ENCODE measurements around the gene APOL2. TPM values are rescaled to one million over a fixed set of nuclear protein-coding genes. Genes with fewer than 3 reads are reported as not detected.

APOL2 gene
- total and polyA plus RNA-seq, 3 donors from 2014 or later, result 16.6 to 34.5 (median 19.5) TPM

- intact Hi-C loops (cut with DNase I; ENCODE audit: low total_unique reads), result loop anchor here (5.0 kb wide), 1 partner anchor 34 kb away; no protein-coding TSS in a partner anchor
- 96 to 99% methylated on average over 2 to 6 of the region's 6 CpGs for WGBS, 2 donors
These were observed 58.4 kb downstream of the APOL2 start for GRCh38 chr22:36180928-36181327.

DNA sequence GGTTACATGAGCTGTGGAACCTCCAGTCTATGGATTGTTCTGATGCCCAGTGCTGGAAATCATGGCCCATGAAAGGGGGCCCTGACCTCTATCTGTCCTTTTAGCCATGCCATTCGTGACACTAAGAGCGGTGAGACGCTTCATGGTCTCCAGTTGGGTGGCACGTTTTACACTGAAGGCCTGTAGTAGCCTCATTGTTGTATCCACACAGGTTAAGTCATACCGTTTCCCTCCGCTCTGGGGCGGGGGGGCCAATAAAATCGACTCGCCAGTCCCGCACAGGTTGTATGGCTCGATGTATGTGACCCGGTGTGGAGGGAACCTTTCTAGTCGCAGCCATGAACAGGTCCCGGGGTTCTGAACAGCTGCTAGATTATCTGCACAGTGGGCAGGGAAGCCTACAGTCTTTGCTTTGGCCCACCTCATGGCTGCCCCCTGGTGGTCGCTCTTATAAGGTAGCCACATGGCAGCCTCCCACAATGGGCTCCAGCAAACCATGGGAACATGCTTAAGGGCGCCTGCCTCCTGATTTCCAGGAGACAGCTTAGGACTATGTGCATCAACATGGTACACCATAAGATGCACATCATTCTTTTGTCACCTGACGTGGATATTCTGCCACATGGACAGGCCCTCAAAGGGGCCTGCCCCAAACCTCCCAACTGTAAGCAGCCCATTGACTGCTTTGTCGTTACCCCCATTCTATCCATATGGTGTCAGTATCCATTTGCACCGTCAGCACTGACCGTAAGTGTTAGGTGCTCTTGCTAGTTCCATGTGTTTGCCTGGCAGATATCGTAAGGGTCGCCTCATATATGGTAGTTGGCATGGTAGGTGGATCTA lies 59.1 kb downstream of the APOL2 start:
- WGBS, 2 donors, result 69 to 76% methylated on average over 13 to 22 of the region's 22 CpGs

More at GRCh38 chr22:36180928-36181327, 58.4 kb downstream of the APOL2 start:
- Histone ChIP-seq H3K4me1 (no peaks in the 10 kb centered on the region), H3K9me3 (no peaks in the 10 kb centered on the region), H3K36me3 (ENCODE audit: low read depth, missing control alignments) (no peaks in the 10 kb centered on the region), H3K27me3 (no peaks in the 10 kb centered on the region), H3K27ac (no peak overlapping the region), H3K4me3 (no peak overlapping the region)
- TF ChIP-seq POLR2A (IDR thresholded peaks at IDR 0.05), result no peak
- TF ChIP-seq CTCF (IDR thresholded peaks at IDR 0.05), result no peak
- no peak for DNase-seq

GRCh38 chr22:36177160-36177559 lies 62.2 kb downstream of the APOL2 start:
- 87 to 90% methylated on average over 3 of the region's 3 CpGs for WGBS, 2 donors
- no peak overlapping the region for H3K4me3 ChIP-seq
- intact Hi-C loops (cut with DNase I; ENCODE audit: low total_unique reads), result no loop called here

More for the DNA sequence above, 59.1 kb downstream of the APOL2 start:
- Histone ChIP-seq H3K36me3 (ENCODE audit: low read depth, missing control alignments) (no peaks in the 10 kb centered on the region), H3K27me3 (no peaks in the 10 kb centered on the region), H3K27ac (no peak overlapping the region), H3K9me3 (no peaks in the 10 kb centered on the region), H3K4me3 (no peak overlapping the region), H3K4me1 (no peaks in the 10 kb centered on the region)
- no peak for TF ChIP-seq POLR2A (IDR thresholded peaks at IDR 0.05)
- peak; percentile 77 to 92 (median 83) for TF ChIP-seq CTCF (IDR thresholded peaks at IDR 0.05)
- DNase-seq, result peak; percentile 93
- intact Hi-C loops (cut with DNase I; ENCODE audit: low total_unique reads), result loop anchor here (5.0 kb wide), 1 partner anchor 33 kb away; no protein-coding TSS in a partner anchor

More at GRCh38 chr22:36177160-36177559, 62.2 kb downstream of the APOL2 start:
- H3K4me1 ChIP-seq, result no peaks in the 10 kb centered on the region
- H3K27ac ChIP-seq, result no peak overlapping the region
- TF ChIP-seq POLR2A (IDR thresholded peaks at IDR 0.05) (no peak), CTCF (IDR thresholded peaks at IDR 0.05) (no peak)
- no peaks in the 10 kb centered on the region for H3K36me3 ChIP-seq (ENCODE audit: low read depth, missing control alignments)
- no peak for DNase-seq
- no peaks in the 10 kb centered on the region for H3K27me3 ChIP-seq
- no peaks in the 10 kb centered on the region for H3K9me3 ChIP-seq

Small RNA genes lying within 50 kb of the gene (microRNA-seq; reads per million reads assigned to microRNA genes)
- gene MIR6819 (ENCODE audit: borderline number of aligned reads in 2 of 2, borderline replicate concordance in 1 of 2), result 0 to 0.70 reads per million in 2 donors

Small RNA genes lying within 50 kb of the gene (small RNA-seq; reads per million reads assigned to genes)
- 0 reads per million in 2 donors for gene MIR6819

Other genes with a start within 250 kb of the APOL2 start
- 10 to 100 TPM; 63.9 to 85.2 TPM for gene RBFOX2, start 210.7 kb downstream of the APOL2 start, total RNA-seq
- 53.4 TPM for gene RBFOX2, start 210.7 kb downstream of the APOL2 start, polyA plus RNA-seq (ENCODE audit: insufficient read depth, low read depth, low replicate concordance)
- 10 to 100 TPM; 10.6 to 13.6 TPM for gene APOL3, start 78.8 kb downstream of the APOL2 start, total RNA-seq
- 20.9 TPM for gene APOL3, start 78.8 kb downstream of the APOL2 start, polyA plus RNA-seq (ENCODE audit: insufficient read depth, low read depth, low replicate concordance)
- 1 to 10 TPM in 1 of 2 donors, under 1 TPM in 1; 0.55 to 4.3 TPM for gene APOL4, start 37.7 kb downstream of the APOL2 start, total RNA-seq
- 4.3 TPM for gene APOL4, start 37.7 kb downstream of the APOL2 start, polyA plus RNA-seq (ENCODE audit: insufficient read depth, low read depth, low replicate concordance)
- gene APOL1, start 13.6 kb upstream of the APOL2 start, total RNA-seq, result 1 to 10 TPM; 5.0 to 9.4 TPM
- gene APOL1, start 13.6 kb upstream of the APOL2 start, polyA plus RNA-seq (ENCODE audit: insufficient read depth, low read depth, low replicate concordance), result 24.4 TPM
- gene MYH9, start 148.4 kb upstream of the APOL2 start, total RNA-seq, result 100 to 1,000 TPM; 141 to 146 TPM
- gene MYH9, start 148.4 kb upstream of the APOL2 start, polyA plus RNA-seq (ENCODE audit: insufficient read depth, low read depth, low replicate concordance), result 129 TPM
- 100 to 1,000 TPM in 1 of 2 donors, 10 to 100 TPM in 1; 92.4 to 141 TPM for gene TXN2, start 242.1 kb upstream of the APOL2 start, total RNA-seq
- gene TXN2, start 242.1 kb upstream of the APOL2 start, polyA plus RNA-seq (ENCODE audit: insufficient read depth, low read depth, low replicate concordance), result 95.6 TPM